Bone marrow (tissue), 2 donors: ENCODE data around the gene RIPOR1.
A peak's percentile ranks its signal among the peaks of the same experiment; 100 is the strongest.

Experiments used
- DNase-seq, 2 donors: peaks; one replicate each; lab custom pipeline; 2025; lab: John Stamatoyannopoulos, UW

The RIPOR1 gene

DNA sequence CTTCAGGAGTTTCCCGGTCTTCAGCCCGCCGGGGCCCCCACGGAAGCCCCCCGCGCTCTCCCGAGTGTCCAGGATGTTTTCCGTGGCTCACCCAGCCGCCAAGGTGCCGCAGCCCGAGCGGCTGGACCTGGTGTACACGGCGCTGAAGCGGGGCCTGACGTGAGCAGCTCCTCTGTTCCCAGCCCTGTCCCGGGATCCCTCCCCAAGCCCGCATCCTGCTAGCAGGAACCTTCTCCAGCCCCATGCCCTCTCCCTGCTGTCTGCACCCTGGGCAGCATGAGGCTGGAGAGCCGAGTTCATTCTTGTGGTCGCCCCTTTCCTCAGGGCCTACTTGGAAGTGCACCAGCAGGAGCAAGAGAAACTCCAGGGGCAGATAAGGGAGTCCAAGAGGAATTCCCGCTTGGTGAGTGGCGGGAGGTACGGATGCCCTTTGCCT is 10.1 kb downstream of the RIPOR1 start:
- no peak for DNase-seq

DNA sequence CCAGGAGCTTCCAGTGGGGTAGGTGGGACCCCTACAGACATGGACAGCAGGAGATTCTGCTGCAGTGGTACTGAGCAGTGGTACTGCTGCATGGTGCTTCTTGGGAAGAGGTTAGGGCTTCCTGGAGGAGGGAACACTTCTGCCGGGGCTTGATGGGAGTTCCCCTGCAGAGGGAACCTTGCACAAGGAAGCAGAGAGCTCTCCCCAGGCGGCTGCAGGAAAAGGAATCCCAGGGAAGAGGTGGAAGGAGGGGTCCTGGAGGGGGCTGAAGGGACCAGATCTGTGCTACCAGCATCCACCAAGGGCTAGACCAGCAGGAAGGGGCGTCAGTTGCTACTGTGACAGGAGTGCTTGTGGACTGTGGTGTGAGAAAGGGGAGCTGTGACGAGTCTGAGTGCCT is 10.6 kb downstream of the RIPOR1 start:
- no peak for DNase-seq

DNA sequence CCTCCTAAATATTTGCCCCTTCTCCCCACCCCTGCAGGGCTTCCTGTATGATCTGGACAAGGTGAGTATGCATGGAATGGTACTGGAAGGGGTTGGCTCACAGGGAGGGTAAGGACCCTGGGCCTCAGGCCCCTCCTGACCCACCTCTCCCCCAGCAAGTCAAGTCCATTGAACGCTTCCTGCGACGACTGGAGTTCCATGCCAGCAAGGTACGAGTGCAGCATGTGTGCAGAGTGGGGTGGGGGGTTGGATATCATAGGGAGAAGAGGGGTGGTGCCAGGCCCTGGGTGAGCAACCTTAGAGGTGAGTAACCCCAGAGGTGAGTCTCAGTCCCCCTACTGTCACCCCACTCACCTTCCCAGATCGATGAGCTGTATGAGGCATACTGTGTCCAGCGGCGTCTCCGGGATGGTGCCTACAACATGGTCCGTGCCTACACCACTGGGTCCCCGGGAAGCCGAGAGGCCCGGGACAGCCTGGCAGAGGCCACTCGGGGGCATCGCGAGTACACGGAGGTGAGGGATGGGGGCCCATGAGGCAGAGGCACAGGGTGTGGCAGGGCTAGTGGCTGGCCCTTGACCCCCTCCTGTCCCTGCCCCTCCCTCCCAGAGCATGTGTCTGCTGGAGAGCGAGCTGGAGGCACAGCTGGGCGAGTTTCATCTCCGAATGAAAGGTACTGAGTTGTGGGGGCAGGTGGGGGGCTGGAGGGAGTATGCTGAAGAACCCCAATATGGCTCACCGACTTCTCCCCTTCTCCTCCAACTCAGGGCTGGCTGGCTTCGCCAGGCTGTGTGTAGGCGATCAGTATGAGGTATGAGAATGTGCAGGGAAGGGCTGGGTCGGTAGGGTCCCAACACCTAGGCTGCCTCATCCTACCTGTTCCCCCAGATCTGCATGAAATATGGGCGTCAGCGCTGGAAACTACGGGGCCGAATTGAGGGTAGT is 11.3 kb downstream of the RIPOR1 start:
- no peak for DNase-seq

DNA sequence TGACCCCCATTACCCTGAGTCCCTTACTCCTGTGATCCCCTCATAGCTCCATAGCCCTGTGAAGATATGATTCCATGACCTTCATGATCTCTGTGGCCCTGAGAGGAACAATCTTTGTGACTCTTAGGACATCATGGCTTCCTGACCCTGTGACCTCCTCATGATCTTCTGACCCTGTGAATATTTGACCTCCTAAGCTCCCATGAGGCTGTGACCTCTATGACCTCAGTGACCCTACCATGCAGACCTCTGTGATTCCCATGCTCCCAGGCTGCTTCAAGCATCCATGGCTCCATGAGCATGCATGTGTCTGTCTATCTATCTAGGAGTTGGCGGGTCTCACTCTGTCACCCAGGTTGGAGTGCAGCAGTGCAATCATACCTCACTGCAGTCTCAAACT is 12.1 kb downstream of the RIPOR1 start:
- no peak for DNase-seq

DNA sequence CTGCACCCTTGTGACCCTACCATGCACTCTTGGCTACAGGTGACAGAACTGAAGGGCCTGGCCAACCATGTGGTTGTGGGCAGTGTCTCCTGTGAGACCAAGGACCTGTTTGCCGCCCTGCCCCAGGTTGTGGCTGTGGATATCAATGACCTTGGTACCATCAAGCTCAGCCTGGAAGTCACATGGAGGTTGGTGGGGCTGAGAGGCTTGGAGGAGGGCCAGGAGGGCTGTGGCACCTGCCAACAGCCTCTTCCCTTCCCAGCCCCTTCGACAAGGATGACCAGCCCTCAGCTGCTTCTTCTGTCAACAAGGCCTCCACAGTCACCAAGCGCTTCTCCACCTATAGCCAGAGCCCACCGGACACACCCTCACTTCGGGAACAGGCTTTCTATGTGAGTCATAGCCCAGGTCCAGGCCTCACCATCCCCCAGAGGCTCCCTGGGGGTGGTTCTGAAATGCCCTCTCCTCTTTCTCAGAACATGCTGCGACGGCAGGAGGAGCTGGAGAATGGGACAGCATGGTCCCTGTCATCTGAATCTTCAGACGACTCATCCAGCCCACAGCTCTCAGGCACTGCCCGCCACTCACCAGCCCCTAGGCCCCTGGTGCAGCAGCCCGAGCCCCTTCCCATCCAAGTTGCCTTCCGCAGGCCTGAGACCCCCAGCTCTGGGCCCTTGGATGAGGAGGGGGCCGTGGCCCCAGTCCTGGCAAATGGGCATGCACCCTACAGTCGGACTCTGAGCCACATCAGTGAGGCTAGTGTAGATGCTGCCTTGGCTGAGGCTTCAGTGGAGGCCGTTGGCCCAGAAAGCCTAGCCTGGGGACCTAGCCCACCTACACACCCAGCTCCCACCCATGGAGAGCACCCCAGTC is 13.0 kb downstream of the RIPOR1 start:
- DNase-seq = no peak

DNA sequence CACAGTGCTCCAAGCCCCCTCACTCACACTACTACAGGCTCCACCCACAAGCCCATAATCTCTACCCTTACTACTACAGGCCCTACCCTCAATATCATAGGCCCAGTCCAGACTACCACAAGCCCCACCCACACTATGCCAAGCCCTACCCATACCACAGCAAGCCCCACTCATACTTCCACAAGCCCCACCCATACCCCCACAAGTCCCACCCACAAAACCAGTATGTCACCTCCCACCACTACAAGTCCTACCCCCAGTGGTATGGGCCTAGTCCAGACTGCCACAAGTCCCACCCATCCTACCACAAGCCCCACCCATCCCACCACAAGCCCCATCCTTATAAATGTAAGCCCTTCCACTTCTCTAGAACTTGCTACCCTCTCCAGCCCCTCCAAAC is 13.8 kb downstream of the RIPOR1 start:
- peak; percentile 25 to 70 for DNase-seq

DNA sequence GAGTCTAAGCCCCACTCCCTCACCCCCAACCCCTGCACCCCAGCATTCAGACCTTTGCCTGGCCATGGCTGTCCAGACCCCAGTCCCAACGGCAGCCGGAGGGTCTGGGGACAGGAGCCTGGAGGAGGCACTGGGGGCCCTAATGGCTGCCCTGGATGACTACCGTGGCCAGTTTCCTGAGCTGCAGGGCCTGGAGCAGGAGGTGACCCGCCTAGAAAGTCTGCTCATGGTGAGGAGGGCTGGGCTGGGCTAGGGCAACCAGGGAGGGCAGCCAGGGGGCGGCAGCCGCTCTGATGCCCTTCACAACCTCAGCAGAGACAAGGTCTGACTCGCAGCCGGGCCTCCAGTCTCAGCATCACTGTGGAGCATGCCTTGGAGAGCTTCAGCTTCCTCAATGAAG is 14.4 kb downstream of the RIPOR1 start:
- no peak for DNase-seq

DNA sequence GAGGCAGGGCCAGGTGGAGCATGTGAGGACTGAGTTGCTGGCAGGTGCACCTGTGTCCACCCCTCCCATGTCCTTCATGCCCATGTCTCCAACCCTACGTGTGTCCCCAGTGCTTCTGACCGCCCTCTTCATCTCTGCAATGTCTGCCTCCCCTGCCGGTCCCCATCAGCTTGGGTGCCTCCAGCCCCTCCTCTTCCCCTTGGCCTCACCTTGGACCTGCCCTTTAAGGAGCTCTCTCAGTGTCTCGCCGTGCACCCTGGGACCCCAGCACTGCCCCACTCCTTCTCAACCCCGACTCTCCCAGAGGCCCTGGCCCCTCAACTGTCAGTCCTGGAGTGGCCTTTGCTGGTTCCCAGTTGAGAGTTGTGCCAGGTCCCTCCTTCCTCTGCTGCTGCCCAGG is 15.0 kb downstream of the RIPOR1 start:
- no peak for DNase-seq

DNA sequence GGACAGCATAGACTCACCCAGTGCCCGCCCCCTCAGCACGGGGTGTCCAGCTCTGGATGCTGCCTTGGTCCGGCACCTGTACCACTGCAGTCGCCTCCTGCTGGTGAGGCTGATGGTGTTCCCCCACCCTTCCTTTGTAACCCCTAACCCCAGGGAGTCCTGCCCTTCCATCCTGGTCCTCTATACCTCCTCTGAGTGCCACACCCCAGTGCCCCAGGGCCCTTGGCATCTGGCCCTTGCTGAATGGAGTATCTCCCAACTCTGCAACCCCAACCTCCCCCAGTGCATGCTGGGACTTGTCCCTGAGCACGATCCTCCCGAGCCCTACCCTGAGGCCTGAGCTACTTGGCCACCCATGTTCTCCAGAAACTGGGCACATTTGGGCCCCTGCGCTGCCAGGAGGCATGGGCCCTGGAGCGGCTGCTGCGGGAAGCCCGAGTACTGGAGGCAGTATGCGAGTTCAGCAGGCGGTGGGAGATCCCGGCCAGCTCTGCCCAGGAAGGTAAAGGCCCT is 15.8 kb downstream of the RIPOR1 start:
- DNase-seq = no peak

DNA sequence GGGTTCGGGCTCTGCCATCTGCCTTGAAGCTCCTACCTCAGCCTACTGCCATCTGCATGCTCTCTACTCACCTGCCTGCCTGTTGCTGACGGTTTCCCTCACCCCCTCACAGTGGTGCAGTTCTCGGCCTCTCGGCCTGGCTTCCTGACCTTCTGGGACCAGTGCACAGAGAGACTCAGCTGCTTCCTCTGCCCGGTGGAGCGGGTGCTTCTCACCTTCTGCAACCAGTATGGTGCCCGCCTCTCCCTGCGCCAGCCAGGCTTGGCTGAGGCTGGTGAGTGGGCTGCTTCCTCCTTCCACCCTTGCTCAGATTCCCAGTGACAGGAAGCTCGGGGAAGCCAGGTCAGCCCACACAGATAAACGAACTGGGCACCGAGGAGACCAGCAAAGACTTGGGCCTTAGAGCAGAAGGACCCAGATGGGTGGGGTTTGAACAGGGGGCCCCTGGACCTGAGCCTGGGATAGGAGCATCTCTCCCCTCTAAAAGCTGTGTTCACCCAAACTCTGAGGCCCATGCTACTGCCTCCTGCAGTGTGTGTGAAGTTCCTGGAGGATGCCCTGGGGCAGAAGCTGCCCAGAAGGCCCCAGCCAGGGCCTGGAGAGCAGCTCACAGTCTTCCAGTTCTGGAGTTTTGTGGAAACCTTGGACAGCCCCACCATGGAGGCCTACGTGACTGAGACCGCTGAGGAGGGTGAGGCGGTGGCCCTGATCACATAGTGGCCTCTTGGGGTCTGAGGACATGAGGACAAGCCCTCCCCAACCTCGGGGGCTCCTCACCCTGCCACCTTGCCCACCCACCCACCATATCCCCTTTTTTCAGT is 16.4 kb downstream of the RIPOR1 start:
- DNase-seq = no peak

DNA sequence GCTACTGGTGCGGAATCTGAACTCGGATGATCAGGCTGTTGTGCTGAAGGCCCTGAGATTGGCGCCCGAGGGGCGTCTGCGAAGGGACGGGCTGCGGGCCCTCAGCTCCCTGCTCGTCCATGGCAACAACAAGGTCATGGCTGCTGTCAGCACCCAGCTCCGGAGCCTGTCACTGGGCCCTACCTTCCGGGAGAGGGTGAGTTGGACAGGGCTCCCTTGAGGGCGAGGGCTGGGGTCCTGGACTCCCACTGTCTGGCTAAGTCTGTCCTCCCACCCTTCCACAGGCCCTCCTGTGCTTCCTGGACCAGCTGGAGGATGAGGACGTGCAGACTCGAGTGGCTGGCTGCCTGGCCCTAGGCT is 17.0 kb downstream of the RIPOR1 start:
- DNase-seq = no peak

DNA sequence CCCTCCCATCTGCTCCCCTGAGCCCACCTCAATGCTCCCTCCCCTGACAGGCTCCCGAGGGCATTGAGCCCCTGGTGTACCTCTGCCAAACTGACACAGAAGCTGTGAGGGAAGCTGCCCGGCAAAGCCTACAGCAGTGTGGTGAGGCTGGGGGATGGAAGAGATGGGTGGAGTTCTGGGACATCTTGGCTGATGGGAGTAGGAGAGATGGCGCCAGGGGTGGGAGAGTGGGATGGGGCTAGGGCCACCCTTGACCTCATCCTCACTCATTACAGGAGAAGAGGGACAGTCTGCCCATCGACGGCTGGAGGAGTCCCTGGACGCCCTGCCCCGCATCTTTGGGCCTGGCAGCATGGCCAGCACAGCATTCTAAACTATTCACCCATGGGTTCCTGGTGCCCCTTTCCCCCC is 17.5 kb downstream of the RIPOR1 start:
- no peak for DNase-seq

DNA sequence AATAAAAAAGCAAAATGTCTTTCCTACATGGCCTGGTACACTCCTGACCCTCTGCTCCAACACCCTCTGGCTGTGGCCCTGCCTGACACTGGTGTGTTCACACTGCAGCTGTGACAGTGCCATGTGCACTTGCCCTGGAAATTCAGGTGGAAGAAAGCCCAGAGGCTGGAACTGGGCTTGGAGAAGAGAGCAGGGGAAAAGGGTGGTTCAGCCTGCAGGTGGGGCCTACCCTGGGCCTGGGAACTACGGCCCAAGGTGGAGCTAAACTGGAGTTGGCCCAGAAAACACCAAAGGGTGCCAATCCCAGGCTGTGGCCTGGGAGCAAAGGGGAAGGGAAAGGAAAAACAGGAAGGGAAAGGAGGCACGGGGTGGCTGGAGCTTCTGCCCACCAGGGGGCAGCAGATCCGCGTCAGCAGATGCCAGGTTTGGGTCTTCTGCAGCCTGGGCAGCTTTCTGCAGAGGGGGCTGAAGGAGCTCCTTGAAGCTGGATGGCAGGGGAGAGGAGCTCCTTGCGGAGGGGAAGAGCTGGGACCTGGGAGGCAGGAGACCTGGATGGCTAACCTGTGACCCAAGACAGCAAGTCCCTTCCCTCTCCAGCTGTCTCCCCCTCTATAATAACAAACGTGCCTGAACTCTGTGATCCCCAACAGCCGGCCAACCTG is 18.3 kb downstream of the RIPOR1 start:
- peak; percentile 30 to 62 for DNase-seq

DNA sequence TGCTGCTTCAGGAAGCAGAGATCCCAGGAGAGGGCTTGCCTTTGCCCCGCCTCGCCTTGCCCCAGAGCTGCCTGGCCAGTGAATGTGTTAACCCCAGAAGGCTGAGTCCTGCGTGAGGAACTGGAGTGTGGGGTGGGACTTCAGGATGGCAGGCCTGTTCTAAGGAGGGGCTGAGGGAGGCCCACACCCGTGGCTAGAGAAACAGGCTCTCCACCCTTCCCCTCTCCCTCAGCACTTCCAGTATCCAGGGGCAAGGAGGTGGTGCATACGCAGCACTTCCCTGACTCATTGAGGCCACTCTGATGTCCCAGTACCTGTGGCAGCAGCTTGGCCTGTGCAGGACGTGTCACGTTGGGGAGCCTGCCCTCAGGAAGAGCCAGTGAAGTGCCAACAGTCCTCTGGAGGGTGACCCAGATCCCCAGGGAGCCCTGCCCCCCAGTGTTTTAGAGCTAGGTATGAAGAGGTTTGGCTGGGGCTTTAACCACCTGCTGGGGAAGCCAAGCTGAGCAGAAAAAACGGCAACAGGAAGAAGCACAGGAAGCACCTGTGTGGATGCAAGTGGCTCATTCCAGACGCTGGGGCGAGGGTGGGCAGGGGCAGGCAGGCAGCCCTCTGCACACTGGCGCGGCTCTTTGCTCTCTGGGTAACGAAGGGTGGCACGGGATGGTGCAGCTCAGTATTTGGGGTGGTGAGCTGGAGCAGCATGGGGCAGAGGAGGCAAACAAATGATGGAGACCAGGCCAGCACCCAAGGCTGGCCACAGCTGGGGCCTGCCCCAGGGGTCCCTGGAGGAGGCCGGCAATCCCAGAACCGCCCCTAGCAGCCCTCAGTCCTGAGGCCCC is 19.0 kb downstream of the RIPOR1 start:
- peak in 1 of 2 donors; percentile 88 for DNase-seq

DNA sequence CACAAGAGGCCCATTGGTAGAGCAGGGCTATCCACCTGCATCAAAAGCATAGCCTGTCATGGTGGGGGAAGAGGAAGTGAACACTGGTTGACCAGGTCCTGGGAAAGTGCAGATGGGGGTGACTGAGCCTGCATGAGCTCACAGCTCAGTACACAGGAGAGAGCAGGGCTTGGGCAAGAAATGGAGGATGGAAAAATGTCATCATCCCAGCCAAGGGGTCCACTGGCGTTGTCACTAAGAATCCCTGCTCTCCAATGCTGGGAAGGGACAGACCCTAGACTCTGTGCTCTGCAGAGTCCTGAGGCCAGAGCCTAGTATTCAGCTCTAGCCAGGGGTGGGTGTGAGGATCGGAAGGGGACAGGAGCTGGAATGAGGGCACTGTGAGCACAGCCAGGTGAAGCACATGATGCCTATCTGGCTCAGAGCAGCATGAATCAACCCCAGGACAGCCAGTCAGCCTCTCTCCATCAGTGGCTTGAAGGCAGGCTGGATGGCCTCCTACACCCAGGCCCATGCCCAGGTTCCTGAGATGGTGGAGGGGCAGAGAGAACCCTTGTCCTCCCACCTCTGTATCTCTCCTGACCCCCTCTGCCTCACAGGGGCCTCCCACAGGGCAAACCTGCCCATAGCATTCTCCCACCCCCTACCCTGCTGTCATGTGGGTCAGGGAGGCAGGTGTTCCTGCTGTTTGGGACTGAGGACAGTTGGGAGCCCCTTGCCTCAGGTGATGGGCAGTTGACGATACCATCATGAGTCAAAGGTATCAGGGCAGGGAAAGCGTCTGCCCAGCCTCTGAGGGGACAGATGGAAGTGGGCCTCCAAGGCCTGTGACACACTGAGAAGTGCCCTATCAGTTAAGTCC is 19.9 kb downstream of the RIPOR1 start:
- peak in 1 of 2 donors; percentile 54 for DNase-seq

DNA sequence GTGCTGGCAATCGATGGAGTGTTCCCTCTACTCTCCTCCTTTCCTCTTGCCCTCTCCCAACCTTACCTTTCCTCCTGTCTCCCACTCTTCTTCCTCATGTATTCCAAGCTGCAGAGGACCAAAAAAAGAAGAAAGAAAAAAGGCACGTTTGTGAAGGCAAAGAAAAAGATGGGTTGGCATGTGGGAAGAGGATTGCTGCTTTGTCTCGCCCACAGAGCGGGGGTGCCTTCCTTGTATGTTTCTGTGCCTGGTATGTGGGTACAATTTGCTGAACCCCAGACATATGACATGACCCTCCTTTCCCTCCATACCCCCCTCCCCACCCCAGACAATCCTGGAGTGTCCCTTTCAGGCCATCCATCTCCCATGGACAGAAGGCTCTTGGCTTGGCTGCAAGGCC is 20.6 kb downstream of the RIPOR1 start:
- no peak for DNase-seq

DNA sequence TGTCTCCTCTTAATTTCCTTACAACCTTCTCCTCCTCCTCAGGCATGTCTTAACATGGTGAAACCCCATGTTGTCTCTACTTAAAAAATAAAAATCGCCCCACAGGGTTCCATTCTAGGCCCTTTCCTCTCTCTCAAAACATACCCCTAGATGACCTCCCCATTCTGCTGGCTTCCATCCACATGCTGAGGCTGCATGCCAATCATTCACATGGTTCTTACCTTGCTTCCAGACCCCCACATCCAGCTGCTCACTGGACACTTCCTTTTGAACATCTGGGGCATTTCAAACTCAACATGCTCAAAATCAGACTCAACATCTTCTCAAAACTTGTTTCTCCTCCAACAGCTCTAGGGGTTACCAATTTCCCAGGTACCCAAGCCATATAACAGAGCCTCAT is 21.3 kb downstream of the RIPOR1 start:
- DNase-seq = no peak

DNA sequence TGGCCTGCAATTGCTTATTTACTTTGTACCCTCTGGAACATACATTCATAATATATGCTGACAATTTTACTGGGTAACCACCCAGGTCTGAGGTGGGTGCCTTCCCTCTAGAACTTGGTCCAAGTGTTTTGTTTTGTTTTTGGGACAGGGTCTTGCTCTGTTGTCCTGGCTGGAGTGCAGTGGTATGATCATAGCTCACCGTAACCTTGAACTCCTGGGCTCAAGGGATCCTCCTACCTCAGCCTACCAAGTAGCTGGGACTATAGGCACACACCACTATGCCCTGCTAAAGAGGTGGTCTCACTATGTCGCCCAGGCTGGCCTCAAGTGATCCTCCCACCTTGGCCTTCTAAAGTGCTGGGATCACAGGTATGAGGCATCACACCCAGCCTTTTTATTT is 22.5 kb downstream of the RIPOR1 start:
- DNase-seq = no peak

DNA sequence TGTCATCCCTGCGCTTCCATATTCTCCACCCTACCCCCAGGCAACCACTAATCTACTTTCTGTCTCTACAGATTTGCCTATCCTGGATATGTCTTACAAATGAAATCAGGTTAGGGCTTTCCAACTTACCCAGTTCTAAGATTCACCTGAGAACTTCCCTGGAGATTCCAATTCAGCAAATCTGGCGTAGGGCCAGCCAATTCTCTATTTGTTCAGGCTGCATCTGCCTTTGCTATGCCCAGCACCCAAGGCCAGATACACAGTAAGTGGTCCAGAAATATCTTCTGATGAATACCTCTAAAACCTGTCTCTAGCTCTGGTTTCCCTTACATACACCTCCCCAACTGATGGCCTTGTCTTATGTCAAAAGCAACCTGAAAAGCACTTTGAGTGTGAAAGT is 23.3 kb downstream of the RIPOR1 start:
- DNase-seq = no peak
